Activated T-cell treated with anti-CD3 and anti-CD28 coated beads for 4 hours (primary cell): ENCODE measurements around the gene EFNA2.

Experiments
- DNase-seq: peaks from one replicate; pipeline ENCODE4 v3.0.0-alpha.2; 2020

EFNA2 gene

GRCh38 chr19:1284979-1285736 lies 515 bp upstream of the EFNA2 start:
- DNase-seq, result no peak

DNA sequence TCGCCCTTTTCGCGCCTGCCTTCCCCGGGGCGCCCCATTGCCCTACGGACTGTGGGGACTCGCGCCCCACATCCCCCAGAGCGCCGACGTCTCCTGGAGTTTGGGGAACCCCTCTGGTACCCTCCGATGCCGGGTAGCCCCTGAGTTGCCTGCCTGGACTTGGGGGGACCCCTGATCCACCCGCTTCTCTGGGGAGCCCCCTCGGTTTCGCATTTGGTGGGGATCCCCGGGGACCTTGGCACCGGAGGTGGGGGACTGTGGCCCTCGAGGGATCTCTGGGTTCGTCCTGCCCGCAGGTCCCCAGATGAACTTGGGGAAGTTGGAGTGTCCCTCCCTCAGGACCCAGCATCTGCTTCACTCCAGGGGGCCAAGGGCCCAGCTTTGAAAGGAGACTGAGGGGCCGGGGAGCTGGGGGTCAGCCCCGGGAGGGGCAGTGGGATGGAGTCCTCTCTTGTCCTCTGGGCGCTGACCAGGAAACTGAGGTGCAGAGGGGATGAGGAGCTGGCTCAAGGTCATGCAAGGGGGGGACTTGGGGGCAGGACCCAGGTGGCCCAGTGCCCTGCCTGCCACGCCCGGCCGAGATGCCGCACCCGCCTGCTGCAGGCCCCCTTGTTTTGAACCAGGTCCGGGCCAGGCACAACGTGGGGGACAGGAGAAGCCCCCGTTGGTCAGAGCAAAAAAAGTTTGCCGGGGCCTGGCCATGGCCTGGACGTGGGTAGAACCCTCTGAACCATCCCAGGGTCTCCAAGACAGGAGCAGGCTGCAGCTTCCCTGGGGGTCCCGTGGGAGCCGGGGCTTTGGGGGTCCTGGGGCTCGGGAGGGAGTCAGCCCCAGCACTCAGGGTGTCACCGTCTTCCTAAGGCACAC lies 1.0 kb downstream of the EFNA2 start:
- DNase-seq, result no peak

DNA sequence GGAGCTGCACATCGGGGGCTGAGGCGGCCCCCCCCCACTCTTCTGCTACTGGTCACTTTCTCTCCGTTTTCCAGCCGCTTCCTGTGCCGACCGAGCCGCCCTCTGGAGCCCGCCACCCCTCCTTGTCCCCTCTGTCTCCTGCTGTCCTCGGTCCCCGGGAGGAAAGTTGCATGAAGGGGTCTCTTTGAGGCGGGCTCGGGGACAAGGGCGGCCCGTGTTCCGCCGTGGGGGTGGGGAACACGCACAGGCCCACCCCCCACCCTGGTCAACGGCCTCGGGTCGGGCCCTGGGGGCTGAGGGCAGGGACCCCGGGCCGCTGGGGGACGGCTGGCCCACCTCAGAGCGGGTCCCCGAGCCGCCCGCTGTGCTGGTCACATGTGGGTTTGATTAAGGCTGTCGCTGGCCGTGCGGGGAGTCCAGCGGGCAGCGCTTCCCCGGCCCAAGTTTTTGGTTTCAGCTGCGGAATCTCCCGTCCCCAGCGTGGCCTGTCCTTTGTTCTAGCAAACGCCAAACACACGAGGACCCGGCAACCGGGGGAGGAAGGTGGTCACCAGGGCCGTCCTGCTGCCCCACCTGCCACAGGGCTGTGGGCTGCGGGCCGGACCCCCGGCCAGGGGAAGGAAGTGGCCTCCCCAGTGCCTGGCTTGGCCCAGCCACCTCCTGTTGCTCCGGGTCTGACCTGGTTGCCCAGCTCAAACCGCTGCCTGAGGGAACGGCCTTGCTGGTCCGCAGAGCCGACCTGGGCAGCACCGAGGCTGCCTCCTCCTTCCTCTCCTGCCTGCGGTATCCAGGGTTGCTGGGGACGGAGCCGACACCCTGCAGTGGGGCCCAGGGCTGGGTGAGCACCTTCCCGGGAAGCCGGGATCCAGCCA lies 1.9 kb downstream of the EFNA2 start:
- DNase-seq, result no peak

DNA sequence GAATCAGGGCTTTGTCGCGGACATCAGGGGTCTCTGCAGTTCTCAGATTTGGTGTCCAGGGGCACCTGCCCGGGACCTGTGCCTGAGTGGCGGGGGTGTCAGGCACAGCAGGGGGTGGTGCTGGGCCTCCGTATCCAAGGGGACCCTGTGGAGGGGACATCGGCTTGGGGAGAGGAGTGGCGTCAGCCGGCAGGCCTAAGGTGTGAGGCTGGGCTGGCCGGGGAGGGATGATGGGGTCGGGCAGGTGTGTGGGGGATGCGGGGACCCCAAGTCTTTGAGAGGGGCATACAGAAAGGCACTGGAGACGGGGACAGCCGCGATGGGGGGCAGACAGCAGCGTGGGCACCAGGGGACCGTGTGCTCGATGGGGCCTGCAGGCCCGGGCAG lies 2.5 kb downstream of the EFNA2 start:
- no peak for DNase-seq

GRCh38 chr19:1288833-1289685 lies 3.4 kb downstream of the EFNA2 start:
- DNase-seq, result no peak

- no peak for DNase-seq
Observed at GRCh38 chr19:1289686-1290025, 4.0 kb downstream of the EFNA2 start.

GRCh38 chr19:1290196-1290702 lies 4.6 kb downstream of the EFNA2 start:
- DNase-seq, result no peak

- no peak for DNase-seq
Observed at GRCh38 chr19:1290703-1291651, 5.3 kb downstream of the EFNA2 start.

DNA sequence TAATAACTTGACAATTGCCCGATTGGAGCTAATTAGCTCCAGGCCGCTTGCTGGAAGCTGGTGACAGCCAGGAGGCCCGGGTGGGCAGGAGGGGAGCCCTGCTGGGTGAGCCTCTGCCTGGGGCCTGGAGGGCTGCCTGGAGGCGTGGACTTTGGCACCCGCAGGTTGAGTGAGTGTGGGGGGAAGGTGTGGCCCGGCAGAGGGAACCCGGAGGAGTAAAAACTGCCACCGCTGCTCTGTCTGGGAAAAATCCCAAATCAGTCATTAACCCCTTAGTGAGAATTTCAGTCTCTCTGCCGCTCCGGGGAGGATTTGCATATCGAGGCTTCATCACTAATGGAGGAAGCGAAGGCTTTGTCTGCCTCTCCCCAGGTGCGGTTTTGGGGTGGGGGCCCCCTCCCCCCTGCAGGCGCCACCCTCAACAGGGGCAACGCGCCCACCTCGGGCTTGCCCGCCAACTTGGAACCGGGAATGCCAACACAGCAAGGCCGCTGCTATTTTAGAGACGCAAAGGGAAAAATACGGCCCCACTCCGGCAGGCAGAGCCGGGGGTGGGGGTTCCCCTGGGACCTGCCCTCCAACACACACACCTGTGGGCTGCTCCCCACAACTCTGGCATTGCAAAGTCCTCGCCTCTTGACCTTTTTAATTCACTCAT lies 6.2 kb downstream of the EFNA2 start:
- DNase-seq, result no peak

DNA sequence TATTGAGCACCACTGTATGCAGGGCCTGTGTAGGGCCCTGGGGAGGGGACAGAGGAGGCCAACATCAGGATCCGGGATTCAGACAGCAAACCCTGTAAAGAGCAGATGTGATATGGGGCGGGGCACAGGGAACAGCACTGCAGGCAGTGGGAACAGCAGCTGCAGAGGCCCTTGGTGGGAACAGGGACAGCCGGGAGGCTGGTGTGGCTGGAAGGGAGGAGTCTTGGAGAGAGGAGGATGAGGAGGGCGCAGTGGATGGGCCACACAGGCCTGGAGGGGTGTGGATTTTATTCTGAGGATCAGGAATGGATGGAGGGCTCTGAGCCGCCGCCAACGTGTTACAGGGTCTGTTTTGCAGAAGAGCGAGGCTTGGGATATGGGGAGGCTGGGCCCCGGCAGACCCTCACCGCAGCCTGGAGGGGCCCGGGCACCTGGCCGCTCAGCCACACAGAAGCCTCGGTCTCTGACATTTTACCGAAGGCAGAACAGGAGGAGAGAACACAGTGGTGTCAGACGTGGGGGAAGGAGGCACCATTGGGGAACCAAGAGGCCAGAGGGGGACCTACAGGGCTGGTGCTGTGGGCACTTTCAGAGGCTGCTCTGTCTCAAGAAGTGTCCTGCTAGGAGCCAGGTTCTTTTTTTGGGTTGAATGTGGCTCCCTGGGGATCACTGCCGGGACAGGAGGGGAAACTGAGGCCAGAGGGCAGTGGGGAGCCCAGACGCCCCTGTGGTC lies 6.9 kb downstream of the EFNA2 start:
- no peak for DNase-seq

DNA sequence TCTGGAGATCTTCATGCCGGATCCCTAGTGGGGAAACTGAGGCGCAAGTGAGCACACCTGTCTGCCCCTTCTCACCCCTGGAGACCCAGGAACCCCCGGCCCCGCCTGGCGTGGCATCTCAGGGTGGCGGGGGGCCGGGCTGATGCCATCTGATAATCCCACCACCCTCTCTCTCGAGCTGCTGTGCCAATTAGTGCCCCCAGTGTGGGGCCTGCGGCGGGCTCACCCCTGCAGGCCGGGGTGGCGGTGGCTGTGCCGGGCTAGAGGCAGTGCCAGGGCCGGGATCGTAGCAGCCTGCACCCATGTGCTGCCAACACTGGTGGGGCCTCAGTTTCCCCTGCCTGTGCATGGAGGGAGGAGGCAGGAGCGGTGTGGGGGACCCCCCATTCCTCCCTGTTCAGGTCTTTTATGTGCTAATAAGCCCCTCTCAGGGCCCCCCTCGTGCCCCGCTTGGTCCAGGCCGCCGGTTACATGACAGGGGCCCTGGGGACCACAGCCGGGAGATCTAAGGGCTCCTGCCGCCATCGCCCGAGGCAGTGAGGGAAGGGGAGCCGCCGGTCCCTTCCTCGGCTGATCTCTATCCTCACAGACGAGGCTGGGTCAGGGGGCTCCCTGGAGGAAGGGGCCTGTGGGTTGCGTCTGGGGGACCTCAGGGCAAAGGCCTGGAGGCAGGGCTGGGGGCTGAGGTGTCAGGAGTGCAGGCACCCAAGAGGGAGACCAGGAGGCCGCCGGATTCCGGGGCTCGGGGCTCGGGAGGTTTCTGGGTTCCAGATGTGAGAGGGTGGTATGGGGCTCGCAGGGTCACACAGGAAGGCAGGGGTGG lies 8.3 kb downstream of the EFNA2 start:
- no peak for DNase-seq

GRCh38 chr19:1294688-1295087 lies 9.0 kb downstream of the EFNA2 start:
- DNase-seq, result no peak

GRCh38 chr19:1295169-1296012 lies 9.7 kb downstream of the EFNA2 start:
- peak; percentile 40 for DNase-seq

DNA sequence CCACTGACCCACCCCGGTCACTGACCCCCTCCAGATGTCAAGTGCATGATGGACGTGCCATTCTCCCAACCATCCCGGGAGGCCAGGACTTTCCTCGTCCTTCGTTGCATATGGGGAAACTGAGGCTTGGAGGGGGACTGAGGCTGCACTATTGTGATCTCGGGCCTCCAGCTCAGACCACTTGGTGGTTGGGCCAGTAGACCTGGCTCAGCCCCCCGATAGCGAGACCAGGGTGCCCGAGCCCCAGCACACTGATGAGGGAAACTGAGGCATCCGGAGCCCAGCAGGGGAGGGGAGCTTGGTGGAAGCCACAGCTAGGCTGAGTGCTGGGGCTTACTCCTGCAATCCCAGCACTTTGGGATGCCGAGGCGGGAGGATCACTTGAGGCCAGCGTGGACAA lies 10.4 kb downstream of the EFNA2 start:
- no peak for DNase-seq

DNA sequence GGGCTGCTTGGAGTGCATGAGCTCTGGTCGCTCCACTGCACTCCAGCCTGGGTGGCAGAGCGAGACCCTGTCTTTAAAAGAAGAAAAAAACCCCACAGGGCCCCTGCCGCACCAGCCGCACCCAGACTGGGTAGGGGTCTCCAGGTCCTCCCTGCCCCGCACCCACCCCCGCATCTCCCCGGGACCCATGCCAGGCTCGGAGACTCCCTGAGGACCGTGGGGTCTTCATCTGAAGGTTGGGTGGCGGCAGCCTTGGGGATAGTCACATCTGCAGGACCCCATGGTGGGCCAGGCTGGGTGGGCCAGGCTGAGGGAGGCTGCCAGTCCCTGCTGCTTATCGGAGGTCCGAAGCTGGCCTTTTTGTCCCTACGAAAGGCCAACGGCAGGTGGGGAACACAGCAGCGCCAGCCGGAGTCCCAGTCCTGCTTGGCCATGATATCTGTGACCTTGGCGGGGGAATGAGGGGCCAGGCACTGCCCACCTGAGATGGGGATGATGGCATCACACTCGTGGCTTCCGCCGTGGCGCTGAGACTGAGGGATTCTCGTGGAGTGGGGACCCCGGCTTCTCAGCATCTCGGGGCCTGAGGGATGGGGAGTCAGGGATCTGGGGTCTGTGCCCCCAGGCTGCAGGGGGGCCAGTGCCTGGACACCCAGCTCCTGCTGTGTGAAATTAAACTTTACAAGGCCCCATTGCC lies 11.1 kb downstream of the EFNA2 start:
- DNase-seq, result no peak

DNA sequence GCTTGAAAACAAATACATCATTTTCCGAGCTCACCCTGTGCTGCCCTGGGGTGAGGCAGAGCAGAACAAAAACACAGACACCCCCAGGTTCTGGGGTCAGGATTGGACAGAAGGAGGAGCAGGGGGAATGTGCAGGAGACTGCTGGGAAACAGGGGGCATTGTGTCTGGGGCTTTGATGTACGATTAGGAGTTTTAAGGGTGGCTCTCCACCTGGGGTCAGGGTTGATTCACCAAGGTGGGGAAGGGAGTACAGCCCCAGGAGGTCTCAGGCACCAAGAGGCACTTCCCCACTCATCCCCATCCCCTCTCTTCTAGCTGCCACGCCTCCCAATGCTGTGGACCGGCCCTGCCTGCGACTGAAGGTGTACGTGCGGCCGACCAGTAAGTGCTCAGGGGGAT lies 12.6 kb downstream of the EFNA2 start:
- DNase-seq, result no peak

DNA sequence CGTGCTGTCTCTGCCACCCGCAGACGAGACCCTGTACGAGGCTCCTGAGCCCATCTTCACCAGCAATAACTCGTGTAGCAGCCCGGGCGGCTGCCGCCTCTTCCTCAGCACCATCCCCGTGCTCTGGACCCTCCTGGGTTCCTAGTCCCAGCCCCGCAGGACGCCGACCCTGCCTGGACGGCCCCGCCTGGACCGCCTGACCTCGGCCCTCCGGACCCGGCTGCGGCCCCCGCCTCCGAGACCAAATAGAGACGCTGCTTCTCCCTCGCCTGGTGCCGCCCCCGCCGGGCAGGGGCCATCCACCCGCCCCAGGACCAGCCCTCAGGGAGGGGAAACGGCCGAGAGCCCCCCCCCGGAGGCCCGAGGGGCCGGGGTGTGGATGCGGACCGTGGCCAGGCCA lies 14.1 kb downstream of the EFNA2 start:
- no peak for DNase-seq
